NCI-H2029 treated with DMSO at 0.1 percent for 48 hours (cell line): Measurements from ENCODE around the gene CLSTN3.
"Not testable (repeated sequence)": the region's sequence is repeated elsewhere in the genome, so short reads cannot be mapped to it uniquely, and the experiment has no call there.

Source experiments
- DNase-seq: peaks from one replicate; lab custom pipeline; 2025; lab: John Stamatoyannopoulos, UW

The CLSTN3 gene

GRCh38 chr12:7103837-7104584, 26.2 kb upstream of the CLSTN3 start:
- no peak for DNase-seq

DNA sequence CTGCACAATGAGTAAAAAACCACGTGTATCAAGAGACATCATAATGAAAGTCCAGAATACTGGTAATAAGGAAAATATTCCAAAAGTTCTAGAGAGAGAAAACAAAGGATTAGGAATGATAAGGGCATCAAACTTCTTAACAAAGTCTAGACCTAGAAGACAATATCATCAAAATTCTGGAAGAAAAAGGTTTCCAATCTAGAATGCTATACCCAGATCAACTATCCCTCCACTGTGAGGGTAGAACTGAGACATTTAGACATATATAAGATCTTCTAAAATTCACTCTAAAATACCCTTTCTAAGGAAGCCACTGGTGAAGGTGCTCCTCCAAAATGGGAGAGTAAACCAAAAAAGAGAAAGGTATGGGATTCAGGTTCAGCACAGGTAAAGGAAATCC, 24.1 kb upstream of the CLSTN3 start:
- no peak for DNase-seq

GRCh38 chr12:7107181-7107580, 23.0 kb upstream of the CLSTN3 start:
- not testable (repeated sequence) for DNase-seq

GRCh38 chr12:7107636-7108002, 22.6 kb upstream of the CLSTN3 start:
- DNase-seq: no peak

DNA sequence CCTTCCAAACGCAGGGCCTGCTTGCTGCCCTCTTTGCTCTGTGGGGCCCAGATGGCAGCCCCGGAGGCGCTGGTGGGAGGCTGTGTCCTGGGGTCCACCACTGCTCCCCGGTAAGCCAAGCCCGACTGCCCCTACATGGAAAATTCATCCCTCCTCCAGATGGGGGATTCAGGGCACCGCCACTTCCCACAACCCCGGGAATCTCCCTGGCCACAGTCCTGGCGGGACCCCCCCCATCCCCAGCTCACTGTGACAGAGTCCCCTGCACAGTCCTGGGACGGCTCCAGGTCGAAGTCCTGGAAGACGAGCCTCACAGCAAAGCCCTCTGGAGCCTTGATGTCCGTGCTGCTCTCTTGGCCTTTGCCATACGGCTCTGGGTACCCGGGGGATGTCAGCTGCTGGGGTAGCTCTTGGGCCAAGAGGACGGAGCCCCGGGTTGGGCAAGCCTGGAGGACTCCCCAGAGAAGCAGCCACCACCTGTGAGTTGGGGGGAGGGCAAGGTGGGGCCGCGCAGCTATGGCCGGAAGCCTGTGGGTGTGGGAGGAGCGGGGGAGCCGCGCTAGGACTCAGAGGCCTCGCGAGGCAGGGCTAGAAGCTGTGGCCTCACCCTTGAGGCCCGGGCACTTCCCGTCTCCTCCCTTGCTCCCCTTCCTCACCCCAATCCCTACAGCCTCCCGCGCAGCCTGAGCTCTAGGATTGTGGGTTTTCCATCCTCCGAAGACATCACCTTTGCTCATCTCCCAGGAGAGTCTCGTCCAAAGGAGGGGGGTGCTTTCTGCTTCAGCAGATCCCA, 22.0 kb upstream of the CLSTN3 start:
- no peak for DNase-seq

- DNase-seq: peak; percentile 70
Observed at GRCh38 chr12:7108796-7109571, 21.2 kb upstream of the CLSTN3 start, which contains the start of gene C1RL. Gene C1RL, minus strand, starts transcription at chr12:7109214. Its CDS starts 34 bp downstream, at chr12:7109180.

GRCh38 chr12:7109572-7109920, 20.6 kb upstream of the CLSTN3 start:
- DNase-seq: no peak

DNA sequence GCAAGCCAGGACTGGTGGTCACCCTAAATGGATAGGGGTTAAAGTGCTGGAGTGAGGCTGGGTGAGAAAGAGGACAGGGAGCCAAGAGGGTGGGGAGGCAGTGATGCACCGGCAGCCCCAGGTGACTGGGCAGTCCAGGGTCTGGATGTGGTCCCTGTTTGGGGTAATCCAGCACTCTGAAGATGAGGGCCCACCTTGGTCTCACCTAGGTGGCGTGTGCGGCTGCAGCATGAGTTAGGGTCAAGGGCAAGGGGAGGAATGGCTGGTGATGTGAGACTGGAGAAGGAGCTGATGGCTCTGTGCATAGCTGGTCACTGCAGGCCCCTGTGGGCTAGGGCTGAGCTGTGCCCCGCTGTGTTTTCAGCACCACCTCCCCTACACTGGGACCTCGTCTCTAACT, 19.5 kb upstream of the CLSTN3 start:
- DNase-seq: no peak

GRCh38 chr12:7112041-7112440, 18.1 kb upstream of the CLSTN3 start:
- no peak for DNase-seq

DNA sequence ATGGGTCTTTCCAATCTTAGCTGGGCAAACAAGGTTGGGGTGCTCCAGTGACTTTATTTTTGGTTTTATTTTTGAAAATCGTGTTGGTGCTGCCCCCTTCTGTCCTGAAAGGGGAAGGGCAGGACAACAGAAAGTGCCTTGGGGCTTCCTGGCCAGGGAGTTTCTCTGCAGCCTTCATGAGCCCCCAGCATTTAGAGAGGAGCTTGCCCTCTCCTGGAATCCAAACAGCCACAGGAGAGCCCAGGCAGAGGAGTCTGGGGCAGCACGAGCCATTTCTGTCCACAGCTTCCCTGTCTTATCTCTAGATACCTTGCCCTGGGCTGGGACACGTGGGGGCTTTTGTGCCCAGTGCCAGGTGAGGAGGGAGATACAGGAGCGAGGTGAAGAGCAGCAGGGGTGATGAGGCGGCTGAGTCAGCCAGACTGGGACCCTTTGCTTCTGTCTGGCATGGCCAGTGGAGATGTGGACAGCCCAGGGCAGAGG, 16.7 kb upstream of the CLSTN3 start:
- peak; percentile 43 for DNase-seq

DNA sequence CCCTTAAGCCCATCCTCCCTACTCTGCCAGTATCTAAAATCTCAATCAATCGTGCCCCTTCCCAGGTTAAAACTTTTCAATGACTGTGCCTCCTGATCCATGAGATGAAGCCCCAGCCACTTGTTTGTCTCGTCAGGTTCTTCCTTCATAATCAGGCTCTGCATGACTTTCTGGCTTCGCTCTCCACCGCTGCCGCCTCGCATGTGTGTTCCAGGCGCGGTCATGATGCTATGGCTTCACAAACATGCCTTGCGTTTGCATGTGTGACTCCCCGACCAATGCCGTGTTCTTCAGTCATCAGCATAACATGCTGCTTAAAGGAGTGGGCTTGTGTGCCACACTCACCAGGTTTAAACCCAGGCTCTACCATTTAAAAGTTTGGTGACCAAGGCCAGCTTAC, 16.2 kb upstream of the CLSTN3 start:
- no peak for DNase-seq

DNA sequence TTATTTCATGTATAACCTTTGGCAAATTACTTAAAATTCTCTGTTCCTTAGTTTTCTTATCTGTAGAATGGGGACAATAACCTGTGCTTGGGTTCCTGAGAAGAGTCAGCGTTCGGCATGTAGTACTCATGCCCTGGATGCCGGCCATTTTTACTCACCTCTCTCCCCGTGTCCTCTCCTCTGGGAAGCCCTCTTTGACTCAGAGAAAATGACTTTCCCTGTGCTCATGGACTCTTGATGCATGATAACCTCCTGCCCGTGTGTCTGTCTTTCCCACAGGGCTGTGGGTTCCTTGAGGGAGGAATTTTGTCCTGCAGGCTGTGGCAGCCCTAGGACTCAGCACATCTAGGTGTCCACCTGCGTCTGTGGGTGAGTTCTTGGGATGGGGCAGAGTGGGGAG, 15.3 kb upstream of the CLSTN3 start:
- no peak for DNase-seq

DNA sequence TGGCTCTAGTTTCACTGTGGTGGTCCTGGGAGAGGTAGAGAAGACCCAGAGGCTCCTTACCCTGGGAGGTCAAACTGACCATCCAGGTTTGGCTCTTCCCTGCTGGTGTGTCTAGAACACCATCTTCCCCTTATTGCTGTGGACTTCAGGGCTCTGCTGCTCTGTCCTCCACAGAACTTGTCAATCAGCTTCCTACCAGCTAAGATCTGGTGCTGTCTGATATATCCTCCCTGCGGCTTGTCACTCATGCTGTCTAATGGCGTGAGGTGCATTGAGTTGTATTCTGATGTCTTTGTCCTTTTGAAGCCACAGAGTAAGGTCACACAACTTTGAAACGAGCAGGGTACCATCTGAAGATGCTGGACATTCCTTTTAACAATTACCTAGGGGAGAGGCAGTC, 14.0 kb upstream of the CLSTN3 start:
- DNase-seq: no peak

GRCh38 chr12:7116916-7117315, 13.3 kb upstream of the CLSTN3 start:
- no peak for DNase-seq

GRCh38 chr12:7117670-7118069, 12.5 kb upstream of the CLSTN3 start:
- DNase-seq: no peak

DNA sequence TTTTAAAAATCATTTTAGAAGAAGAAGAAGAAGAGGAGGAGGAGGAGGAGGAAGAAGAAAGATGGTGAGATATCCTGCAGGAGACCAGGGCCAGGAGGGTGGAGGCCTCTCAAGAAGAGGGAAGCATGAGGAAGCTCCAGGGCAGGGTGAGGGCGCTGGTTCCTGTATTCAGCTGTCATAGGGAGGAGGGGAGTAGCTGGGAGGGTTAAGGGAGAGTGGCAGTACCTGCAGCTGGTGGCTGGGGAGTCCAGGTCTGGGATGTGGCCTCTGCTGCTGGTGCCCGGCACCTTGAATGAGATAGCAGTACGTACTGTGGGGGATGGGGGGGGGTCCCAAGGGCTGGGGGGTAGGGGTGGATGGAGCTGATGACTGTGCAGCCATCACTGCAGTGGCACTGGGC, 11.3 kb upstream of the CLSTN3 start:
- DNase-seq: no peak

DNA sequence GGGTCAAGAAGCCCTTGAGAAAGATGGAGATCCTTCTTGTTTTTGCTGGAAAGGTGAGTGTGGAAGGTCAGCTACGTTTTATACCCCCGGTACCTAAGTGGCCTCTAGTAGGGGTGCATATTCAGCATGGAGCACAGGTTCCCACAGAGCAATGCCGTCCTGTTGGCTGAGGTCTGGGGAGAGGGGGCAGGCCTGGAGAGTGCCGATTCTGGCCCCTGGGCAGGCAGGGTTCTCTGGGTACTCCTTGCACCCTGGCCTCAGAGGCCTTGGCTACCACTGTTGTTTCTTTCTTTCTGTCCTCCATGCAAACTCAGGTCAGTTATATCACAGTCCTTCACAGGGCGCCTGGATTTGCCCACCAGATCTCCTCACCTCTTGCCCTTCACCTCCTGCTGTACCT, 10.0 kb upstream of the CLSTN3 start:
- no peak for DNase-seq

DNA sequence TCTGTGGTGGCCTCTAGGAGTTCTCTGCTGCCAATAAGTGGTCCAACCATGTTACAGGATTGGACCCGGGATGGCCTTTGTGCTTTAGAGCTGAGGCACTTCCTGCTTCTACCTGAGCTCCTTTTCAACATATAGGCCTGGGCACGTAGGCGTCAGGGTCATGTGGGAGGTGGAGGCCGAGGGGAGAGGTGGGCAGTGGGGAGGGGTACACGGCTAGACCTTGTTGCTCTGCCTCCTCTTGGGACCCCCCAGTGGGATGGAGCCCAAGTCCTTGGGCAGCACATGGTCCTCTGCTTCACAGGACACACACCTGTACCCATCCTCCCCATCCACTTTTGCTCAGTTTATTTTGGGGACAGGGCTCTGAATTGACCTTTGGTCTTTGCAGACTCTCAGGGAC, 8.8 kb upstream of the CLSTN3 start:
- no peak for DNase-seq

- DNase-seq: no peak
Observed at GRCh38 chr12:7122811-7123769, 7.1 kb upstream of the CLSTN3 start.

DNA sequence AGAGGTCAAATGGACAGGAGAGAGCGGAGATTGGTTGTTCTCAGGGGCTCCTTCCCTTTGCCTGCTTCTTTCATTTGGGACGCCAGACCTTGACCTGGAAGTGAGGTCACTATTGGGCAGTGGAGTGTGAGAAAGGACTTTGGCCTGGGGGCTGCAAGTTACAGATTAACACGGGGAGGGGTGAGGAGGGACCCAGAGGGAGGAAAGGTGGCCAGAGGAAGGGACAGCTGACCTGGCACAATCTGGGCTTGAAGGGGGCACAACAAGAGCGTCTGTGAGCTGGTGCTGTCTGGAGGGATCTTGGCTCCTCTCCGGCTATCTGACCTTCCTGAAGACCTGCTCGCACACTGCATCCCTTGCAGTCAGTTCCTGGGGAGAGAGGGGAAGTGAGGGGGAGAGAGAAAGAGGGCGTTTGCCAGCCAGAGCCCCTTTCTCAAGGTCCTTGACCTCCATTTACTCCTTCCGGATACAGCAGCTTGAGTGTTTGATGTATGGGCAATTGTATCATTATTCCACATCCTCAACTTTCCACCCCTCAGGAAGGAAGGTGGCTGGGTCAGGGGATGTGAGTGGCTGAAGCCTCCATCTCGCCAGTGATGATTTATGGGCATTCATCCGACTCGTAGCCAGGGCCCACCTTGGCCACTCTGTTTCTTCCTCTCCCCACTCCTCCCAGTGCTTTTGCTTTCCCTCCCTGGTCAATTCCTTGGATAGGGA, 6.2 kb upstream of the CLSTN3 start:
- no peak for DNase-seq
